Measurements from ENCODE around the gene HCN2.

GRCh38 chr19:548886-549830 is 40.5 kb upstream of the HCN2 start:
- no peak for TF ChIP-seq CTCF (IDR thresholded peaks at IDR 0.05; ENCODE audit: insufficient read depth, low read length, poor library complexity, severe bottlenecking)
- TF ChIP-seq EZH2phosphoT487 (conservative IDR thresholded peaks at IDR 0.05; ENCODE audit: low read length): no peak
